GM21723 (cell line): Measurements from ENCODE around the gene SCN10A.

ENCODE experiments used
- ATAC-seq: cut with Tn5 transposase; IDR thresholded peaks from one replicate; pipeline ENCODE4 v1.9.1; 2021; ENCODE audit warnings: mild to moderate bottlenecking, moderate library complexity; ENCODE audit not compliant: unreplicated experiment

Gene SCN10A

GRCh38 chr3:38655708-38656300 lies 160.2 kb downstream of the SCN10A start:
- no peak for ATAC-seq

- ATAC-seq: no peak
Measured at GRCh38 chr3:38653685-38654537, 162.1 kb downstream of the SCN10A start.

- no peak for ATAC-seq
Measured at GRCh38 chr3:38652934-38653333, 163.1 kb downstream of the SCN10A start.

GRCh38 chr3:38651153-38651789 lies 164.7 kb downstream of the SCN10A start:
- peak; percentile 73 for ATAC-seq

- ATAC-seq: no peak
Measured at GRCh38 chr3:38650248-38650951, 165.6 kb downstream of the SCN10A start.

GRCh38 chr3:38649500-38650247 lies 166.3 kb downstream of the SCN10A start, which contains the start of gene SCN5A:
SCN5A (minus strand) TSS chr3:38649687; CDS start chr3:38633307, 16,380 bp downstream.
- no peak for ATAC-seq

- no peak for ATAC-seq
Measured at GRCh38 chr3:38648659-38649499, 167.1 kb downstream of the SCN10A start.

- no peak for ATAC-seq
Measured at GRCh38 chr3:38648024-38648658, 167.9 kb downstream of the SCN10A start.

GRCh38 chr3:38647217-38647970 lies 168.6 kb downstream of the SCN10A start:
- ATAC-seq: no peak
